ENCODE measurements around the gene OPCML. TPM values are rescaled to one million over a fixed set of nuclear protein-coding genes. Genes with fewer than 3 reads are reported as not detected.

OPCML gene
- total RNA-seq, 1 donor from 2014 or later = 0.12 TPM

- H3K27me3 ChIP-seq (ENCODE audit: low read depth) = no peaks in the 10 kb centered on the region
- no peaks in the 10 kb centered on the region for H3K9me3 ChIP-seq
- intact Hi-C loops (cut with DNase I) = no loop called here
- no peaks in the 10 kb centered on the region for H3K4me1 ChIP-seq
- no peak for ATAC-seq
- DNase-seq = no peak
- H3K36me3 ChIP-seq = no peaks in the 10 kb centered on the region
- no peak overlapping the region for H3K27ac ChIP-seq
- TF ChIP-seq CTCF (IDR thresholded peaks at IDR 0.05) = no peak
- H3K4me3 ChIP-seq = no peak overlapping the region
These were observed 860.4 kb downstream of the OPCML start for GRCh38 chr11:132671851-132672370.

- intact Hi-C loops (cut with DNase I) = no loop called here
- Histone ChIP-seq H3K36me3 (no peaks in the 10 kb centered on the region), H3K4me3 (no peak overlapping the region), H3K9me3 (no peaks in the 10 kb centered on the region), H3K27me3 (ENCODE audit: low read depth) (no peaks in the 10 kb centered on the region), H3K27ac (no peak overlapping the region), H3K4me1 (no peaks in the 10 kb centered on the region)
- ATAC-seq = no peak
- no peak for TF ChIP-seq CTCF (IDR thresholded peaks at IDR 0.05)
- no peak for DNase-seq
These were observed 861.2 kb downstream of the OPCML start for GRCh38 chr11:132670921-132671675.

- no peak overlapping the region for H3K4me3 ChIP-seq
- intact Hi-C loops (cut with DNase I) = no loop called here
- no peaks in the 10 kb centered on the region for H3K36me3 ChIP-seq
- TF ChIP-seq CTCF (IDR thresholded peaks at IDR 0.05) = no peak
- no peak overlapping the region for H3K27ac ChIP-seq
- no peak for ATAC-seq
- H3K27me3 ChIP-seq (ENCODE audit: low read depth) = no peaks in the 10 kb centered on the region
- no peaks in the 10 kb centered on the region for H3K4me1 ChIP-seq
- no peaks in the 10 kb centered on the region for H3K9me3 ChIP-seq
- DNase-seq = no peak
These were observed 862.4 kb downstream of the OPCML start for GRCh38 chr11:132669949-132670348.

GRCh38 chr11:132665205-132665604 lies 867.1 kb downstream of the OPCML start:
- H3K4me3 ChIP-seq = no peak overlapping the region
- TF ChIP-seq CTCF (IDR thresholded peaks at IDR 0.05) = no peak
- no peak overlapping the region for H3K27ac ChIP-seq
- DNase-seq (no peak), ATAC-seq (no peak)
- no peaks in the 10 kb centered on the region for H3K4me1 ChIP-seq
- H3K9me3 ChIP-seq = no peaks in the 10 kb centered on the region
- no peaks in the 10 kb centered on the region for H3K27me3 ChIP-seq (ENCODE audit: low read depth)
- no peaks in the 10 kb centered on the region for H3K36me3 ChIP-seq
- intact Hi-C loops (cut with DNase I) = no loop called here

GRCh38 chr11:132658696-132659095 lies 873.6 kb downstream of the OPCML start:
- Histone ChIP-seq H3K4me3 (no peak overlapping the region), H3K9me3 (no peaks in the 10 kb centered on the region), H3K27ac (no peak overlapping the region), H3K4me1 (no peaks in the 10 kb centered on the region), H3K36me3 (no peaks in the 10 kb centered on the region), H3K27me3 (ENCODE audit: low read depth) (no peaks in the 10 kb centered on the region)
- ATAC-seq = no peak
- intact Hi-C loops (cut with DNase I) = no loop called here
- no peak for TF ChIP-seq CTCF (IDR thresholded peaks at IDR 0.05)
- DNase-seq = no peak

Data from lower lobe of right lung (tissue), 2 donors.